AG09319 (cell line): ENCODE results near the gene PFKFB2.

Experiments
- DNase-seq: peaks from one replicate; pipeline ENCODE4 v3.0.0-alpha.2; 2010; ENCODE audit warnings: low read depth; ENCODE audit errors: extremely low read depth
- TF ChIP-seq, protein P1 (sequence below): IDR thresholded peaks from 2 replicates; pipeline ENCODE4 v1.5.1; 2011; ENCODE audit warnings: low read depth, mild to moderate bottlenecking, inconsistent platforms, low read length, moderate library complexity

PFKFB2 gene

DNA sequence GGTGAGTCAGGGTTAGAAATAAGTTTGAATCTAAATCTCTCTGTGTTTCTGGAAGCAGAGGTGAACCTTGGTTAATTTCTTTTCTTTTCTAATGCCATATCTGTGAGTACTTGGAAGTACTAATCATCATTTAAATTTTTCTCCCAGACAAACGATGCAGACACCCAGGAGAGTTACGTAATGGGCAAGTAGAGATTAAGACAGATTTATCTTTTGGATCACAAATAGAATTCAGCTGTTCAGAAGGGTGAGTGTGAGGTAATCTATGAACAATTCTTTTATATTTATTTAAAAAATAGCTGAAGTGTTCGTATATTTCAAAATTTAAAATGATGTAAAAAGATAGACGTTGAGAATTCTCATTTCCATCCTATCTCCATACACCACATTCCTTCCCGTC is 62.2 kb downstream of the PFKFB2 start:
- no peak for DNase-seq
- TF ChIP-seq, protein P1, sequence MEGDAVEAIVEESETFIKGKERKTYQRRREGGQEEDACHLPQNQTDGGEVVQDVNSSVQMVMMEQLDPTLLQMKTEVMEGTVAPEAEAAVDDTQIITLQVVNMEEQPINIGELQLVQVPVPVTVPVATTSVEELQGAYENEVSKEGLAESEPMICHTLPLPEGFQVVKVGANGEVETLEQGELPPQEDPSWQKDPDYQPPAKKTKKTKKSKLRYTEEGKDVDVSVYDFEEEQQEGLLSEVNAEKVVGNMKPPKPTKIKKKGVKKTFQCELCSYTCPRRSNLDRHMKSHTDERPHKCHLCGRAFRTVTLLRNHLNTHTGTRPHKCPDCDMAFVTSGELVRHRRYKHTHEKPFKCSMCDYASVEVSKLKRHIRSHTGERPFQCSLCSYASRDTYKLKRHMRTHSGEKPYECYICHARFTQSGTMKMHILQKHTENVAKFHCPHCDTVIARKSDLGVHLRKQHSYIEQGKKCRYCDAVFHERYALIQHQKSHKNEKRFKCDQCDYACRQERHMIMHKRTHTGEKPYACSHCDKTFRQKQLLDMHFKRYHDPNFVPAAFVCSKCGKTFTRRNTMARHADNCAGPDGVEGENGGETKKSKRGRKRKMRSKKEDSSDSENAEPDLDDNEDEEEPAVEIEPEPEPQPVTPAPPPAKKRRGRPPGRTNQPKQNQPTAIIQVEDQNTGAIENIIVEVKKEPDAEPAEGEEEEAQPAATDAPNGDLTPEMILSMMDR = no peak

DNA sequence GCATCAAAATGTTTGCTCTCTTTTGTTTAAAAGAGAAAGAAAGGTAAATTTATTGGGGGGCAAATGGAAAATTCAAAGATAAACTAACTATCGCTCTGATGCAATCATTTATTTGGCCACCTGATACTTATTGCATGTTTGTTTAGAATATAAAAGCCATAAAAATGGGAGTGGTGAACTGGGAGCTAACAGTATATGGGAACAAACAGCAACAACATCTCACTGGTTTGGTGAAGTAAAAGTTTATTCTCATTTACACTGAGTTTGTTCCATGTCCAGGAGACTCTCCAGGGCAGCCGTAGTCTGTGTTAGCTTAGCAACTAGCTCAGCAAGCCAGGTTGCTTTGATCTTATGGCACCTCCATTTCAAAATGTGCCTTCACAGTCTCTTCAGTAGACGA is 71.3 kb downstream of the PFKFB2 start:
- TF ChIP-seq, protein P1 = no peak
- DNase-seq = no peak

DNA sequence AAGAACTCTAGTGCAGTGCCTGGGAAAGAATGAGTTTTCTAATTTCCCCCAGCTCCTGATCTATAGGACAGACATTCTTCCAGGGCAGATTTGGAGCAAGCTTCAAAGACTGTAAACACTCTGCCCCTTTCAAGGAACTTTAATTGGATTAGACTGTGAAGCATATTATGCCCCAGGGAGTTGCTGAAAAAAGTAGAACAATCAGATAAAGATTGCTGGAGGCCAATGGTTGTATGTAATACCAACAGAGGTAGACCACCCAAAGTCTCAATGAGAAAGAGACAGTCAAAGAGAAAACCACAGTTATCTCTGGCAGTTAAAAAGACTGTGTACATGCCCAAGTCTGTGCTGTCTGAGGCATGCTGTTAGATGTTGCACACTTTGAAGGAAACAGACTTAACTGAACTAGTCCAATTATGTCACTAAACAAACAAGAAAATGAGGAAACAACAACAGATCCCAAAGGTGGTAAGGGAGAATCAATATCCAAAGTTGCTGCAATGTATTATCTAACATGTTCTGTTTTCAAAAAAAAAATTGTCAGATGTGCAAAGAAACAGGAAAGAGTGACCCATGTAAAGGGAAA is 75.4 kb downstream of the PFKFB2 start:
- TF ChIP-seq, protein P1 = no peak

DNA sequence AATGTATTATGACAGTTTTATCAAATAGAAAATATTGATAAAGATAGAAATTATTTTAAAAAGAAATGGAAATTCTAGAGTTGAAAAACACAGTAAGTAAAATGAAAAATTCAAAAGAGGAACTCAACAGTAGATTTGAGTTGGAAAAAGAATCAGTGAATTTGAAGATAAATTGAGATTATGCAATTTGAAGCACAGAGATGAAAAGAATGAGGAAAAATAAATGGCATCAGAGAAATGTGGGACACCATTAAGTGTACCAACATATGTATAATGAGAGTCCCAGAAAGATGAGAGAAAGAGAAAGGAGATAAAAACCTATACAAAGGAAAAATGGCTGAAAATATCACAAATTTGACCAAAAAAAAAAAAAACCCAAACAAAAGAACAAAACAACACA is 76.0 kb downstream of the PFKFB2 start:
- DNase-seq = no peak
- TF ChIP-seq, protein P1 = no peak

More for the DNA sequence above, 75.4 kb downstream of the PFKFB2 start:
- no peak for DNase-seq
